GM18502 (cell line): ENCODE data around the gene RBM23.
"Not testable (repeated sequence)": the region's sequence is repeated elsewhere in the genome, so short reads cannot be mapped to it uniquely, and the experiment has no call there.

Source experiments
- ATAC-seq: cut with Tn5 transposase; IDR thresholded peaks from one replicate; pipeline ENCODE4 v1.9.1; 2021; ENCODE audit warnings: mild to moderate bottlenecking; ENCODE audit not compliant: unreplicated experiment, poor library complexity

RBM23 gene

DNA sequence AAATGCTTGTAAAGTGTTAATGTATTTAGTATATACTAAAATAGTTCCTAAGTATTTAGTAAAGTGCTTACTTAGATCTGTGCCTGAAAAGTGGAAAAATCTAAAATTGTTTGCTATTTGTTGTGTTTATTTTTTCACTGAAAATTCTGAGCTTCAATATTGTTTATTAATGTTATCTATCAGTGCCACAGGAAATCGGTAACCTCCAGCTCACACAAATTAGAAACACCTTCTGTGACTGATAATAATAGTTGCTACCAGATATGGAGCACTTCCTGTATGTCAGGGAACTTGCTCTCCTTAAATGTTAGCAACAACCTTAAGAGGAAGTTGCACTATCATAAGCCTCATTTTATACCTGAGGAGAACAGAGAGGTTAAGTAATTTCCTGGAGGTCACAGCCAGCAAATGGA lies 48.1 kb downstream of the RBM23 start:
- peak; percentile 54 for ATAC-seq

DNA sequence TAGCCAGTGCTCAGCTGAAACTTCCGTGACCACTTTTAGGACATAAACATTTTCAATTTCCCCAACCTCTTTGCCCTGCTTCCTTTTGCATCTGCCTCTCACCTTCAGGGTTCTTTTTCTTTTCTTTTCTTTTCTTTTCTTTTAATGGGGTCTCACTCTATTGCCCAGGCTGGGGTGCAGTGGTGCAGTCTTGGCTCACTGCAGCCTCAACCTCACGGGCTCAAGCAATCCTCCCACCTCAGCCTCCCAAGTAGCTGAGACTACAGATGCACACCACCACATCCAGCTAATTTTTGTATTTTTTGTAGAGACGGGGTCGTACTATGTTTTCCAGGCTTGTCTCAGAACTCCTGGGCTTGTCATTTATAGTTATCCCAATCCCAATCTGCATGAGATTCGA lies 52.1 kb downstream of the RBM23 start:
- ATAC-seq: no peak

DNA sequence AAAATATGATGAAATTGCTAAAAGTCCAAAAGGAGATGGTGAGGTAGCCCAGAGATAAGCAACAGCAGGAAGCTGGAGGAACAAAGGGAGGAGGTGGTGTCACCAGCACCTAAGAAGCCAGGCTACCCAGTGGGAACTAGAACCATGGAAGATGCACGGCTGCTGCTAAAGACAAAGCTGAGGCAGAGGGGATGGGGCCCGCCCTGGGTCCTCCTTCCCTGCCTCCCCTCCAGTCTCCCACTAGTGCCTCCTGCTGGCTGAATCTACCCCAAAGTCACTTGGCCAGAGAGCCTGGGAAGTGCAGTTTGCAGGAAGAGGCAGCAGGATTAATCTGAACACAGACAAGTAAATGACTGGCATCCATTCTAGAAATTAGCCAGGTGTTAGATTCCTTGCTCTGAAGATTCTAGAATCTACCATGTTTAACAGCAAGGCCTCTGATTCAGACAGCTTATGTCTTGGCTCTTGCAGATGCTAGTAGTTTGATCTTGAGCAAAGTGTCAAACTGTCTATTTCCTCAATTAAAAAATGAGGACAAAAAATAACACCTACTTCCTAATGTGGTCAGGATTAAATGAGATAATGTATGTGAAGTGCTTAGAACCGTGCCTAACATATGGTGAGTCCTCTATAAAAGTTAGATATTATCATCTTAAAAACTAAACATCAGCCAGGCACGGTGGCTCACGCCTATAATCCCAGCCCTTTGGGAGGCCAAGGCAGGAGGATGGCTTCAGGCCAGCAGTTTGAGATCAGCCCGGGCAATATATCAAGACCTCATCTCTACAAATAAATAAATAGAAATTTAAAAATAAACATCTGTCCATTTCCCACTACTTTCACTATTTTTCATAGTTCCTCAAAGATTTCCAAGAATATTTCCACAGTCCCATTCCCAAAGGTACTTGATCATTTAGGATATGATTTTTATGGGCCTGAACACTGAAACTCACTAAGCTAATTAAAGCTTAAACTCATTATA lies 53.2 kb downstream of the RBM23 start:
- no peak for ATAC-seq

DNA sequence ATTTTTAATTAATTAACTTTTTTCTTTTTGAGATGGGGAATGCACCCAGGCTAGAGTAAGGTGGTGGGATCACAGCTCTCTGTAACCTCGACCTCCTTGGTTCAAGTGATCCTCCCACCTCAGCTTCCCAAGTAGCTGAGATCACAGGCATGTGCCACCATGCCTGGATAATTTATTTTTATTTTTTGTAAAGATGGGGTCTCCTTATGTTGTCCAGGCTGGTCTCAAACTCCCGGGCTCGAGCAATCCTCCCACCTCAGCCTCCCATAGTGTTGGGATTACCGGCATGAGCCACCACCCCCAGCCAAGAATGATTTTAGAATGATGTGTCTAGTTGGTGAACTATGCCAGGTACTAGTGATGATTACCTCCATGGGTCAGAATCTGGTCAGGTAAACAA lies 54.0 kb downstream of the RBM23 start:
- ATAC-seq: no peak

- ATAC-seq: no peak
Observed at GRCh38 chr14:22861651-22862050, 57.3 kb downstream of the RBM23 start.

GRCh38 chr14:22860377-22860776 lies 58.6 kb downstream of the RBM23 start:
- not testable (repeated sequence) for ATAC-seq

DNA sequence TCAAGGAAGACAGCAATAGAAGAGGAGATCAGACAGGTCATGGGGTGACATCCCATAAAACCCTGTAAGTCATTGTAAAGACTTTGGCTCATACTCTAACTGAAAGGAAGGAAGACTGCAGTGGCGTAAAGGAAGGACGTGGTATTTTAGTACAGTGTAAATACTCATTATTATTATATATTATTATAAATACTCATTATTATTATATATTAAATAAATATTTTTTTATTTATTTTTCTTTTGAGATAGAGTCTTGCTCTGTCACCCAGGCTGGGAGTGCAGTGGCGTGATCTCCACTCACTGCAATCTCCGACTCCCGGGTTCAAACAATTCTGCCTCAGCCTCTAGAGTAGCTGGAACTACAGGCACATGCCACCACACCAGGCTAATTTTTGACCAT lies 62.5 kb downstream of the RBM23 start:
- no peak for ATAC-seq

- ATAC-seq: no peak
Observed at GRCh38 chr14:22854963-22855724, 63.8 kb downstream of the RBM23 start.

DNA sequence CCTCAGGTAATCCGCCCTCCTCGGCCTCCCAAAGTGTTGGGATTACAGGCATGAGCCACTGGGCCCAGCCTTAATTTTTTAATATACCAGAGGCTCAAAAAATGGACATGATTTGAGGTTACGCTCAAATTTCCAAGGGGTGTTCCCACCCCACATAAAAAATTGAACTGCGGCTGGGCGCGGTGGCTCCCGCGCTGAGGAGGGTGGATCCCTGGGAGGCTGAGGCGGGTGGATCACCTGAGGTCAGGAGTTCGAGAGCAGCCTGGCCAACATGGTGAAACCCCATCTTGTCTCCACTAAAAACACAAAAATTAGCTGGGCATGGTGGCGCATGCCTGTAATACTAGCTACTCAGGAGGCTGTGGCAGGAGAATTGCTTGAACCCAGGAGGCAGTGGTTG lies 64.7 kb downstream of the RBM23 start:
- ATAC-seq: not testable (repeated sequence)

DNA sequence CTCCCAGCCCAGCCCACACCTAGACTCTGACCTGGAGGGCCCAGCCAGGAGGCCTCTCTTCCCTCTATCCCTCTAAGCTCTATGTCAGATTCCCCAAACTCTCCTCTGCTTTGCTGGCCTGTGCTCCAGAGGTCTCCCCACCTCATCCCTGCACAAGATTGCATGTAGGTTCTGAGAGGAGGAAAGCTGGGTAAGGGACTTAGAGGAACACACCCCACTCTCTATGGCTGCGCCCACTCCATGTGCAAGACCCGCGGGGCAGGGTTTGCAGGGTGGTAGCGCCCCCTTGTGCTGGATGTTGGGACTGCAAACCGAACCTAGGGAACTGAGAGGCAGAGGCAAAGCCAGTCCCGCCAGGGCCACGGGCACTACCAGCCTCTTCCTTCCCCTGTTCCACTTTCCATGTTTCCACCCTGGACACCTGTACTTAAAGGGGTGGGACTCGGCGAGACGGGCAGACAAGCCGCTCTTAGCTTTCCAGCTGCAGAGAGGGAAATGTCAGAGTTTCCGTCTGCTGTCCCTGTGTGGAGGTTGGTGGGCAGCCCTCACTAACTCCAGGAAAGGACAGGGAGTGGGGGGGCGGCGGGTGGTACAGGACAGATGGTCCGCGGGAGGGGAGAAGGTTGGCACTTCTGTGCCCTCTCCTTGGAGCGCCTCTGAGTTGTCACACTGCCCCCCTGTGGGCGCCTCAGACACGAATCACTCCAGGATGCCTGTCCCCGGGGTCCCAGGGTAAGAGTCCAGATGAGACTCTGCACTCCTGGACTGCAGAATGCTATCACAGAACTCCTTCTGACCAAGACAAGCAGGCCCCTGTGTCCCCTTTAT lies 65.8 kb downstream of the RBM23 start:
- ATAC-seq: peak; percentile 77

GRCh38 chr14:22852599-22852939 lies 66.4 kb downstream of the RBM23 start:
- no peak for ATAC-seq

DNA sequence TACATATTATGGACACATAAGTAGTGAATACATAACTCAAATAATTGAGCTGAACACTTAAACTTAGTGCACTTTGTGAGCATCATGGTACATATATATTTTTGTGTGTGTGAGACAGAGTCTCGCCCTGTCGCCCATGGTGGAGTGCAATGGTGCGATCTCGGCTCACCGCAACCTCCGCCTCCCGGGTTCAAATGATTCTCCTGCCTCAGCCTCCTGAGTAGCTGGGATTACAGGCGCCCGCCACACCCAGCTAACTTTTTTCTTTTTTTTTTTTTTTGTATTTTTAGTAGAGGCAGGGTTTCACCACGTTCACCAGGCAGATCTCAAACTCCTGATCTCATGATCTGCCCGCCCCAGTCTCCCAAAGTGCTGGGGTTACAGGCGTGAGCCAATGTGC lies 66.8 kb downstream of the RBM23 start:
- ATAC-seq: not testable (repeated sequence)

- ATAC-seq: no peak
Observed at GRCh38 chr14:22850944-22851764, 67.8 kb downstream of the RBM23 start.

DNA sequence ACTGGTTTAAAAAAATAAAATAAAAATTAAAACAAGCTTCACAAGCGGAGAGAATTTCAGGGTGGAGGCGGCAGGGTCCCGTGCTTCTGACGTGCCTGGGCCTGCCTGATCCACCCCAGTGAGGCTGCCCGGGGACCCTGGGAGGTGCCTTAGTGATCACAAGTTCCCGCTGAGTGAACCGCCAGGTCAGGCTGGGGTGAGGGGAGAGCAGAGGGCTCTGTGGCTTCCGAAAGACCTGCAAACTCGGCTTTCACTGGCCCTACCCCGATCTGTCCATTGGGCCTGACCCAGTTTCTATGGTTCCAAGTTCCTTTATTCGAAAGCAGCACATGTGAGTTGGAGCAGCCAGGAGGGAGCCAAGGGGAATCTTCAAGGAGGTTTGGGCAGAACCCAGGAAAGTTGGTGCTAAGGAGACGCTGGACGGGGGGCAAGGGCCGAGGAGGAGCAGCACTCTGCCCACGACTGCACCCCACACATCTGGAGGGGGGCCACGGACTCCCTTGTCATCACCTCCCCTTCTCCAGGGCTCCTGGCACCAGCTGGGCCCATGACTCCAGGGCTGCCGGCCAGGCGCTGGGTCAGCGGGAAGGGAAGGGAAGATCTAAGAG lies 69.6 kb downstream of the RBM23 start:
- no peak for ATAC-seq

DNA sequence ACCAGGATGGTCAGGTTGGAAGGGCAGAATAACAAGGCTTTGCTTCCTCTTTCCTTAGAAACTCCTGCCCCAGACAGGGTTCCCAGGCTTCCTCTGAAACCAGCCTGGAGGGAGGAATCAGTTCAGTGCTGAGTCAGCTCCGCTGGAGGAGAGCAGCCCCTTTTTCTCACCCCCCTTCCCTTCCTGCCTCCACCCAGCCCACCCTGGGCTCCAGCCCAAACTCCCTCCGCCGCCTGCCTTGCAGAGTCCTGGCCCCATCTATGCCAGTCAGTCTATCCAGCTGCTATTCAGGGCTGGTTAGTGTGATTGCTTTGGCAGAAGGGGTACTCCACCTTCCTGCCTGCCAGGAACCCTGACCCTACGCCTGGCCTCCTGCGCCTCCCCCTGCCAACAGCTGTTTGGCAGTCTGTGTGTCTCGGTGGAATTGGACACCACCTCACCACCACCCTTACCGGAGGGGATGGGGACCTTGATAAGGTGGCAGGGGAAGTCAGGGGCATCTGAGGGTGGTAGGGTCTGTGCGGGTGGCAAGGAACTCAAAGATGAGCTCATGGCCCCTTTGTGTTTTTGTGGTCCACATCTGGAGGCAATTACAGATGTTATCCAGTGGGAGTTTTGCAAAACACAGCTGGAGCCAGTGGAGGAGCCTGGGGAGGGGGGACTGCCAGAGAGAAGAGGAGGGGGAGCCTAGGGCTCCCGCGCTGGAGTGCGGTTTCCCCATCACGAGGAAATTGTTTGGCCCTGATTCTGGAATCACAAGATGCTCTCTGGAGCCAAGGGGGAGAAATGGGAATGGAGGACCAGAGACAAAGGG lies 70.4 kb downstream of the RBM23 start:
- no peak for ATAC-seq

GRCh38 chr14:22847661-22848341 lies 71.1 kb downstream of the RBM23 start:
- ATAC-seq: no peak

- ATAC-seq: no peak
Observed at GRCh38 chr14:22846811-22847307, 72.1 kb downstream of the RBM23 start.
